Left forelimb (tissue), 1 donor: ENCODE results near the gene PRPF8.

ENCODE experiments used
- DNase-seq: peaks from one replicate; pipeline ENCODE4 v3.0.0-alpha.2; 2018; ENCODE audit warnings: low spot score

Gene PRPF8

DNA sequence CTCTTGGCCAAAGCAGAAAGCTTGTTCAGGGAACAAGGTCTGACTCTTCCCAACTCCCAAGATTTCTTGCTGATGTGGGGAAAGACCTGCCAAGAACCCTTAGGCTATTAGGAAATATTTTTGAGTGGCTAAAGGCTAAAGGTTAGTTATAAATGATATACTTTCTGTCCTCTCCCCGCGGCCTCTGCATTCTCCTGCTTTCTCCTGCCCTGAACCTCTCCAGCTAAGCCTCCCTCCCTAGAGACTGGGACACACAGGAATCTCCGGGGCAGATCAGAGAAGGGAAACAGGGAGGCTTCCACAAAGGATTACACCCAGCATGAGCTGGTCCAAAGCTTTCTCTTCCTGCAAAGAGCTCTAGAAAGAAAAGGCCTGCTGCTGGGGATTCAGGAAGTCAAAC lies 58.3 kb downstream of the PRPF8 start:
- DNase-seq = no peak

DNA sequence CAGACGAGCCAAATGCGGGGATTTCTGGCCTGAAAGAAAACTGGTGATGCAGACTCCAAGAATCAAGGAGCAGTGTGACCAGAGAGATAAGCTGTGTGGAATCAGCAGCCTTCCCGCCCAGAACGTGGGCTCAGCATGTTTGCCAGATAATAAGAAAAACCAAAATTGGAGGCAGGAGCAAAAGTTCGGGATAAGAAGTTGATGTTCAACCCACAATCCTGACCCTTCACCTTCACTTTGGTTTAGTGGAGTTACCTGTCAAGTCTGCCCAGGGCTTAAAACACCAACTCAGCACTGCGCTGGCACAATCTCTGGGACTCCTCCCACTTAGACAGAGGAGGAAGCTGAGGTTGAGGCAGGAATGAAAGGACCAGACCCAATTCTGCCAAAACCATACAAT lies 59.1 kb downstream of the PRPF8 start:
- no peak for DNase-seq

- DNase-seq = no peak
These were observed 59.6 kb downstream of the PRPF8 start for GRCh38 chr17:1625053-1625452.

DNA sequence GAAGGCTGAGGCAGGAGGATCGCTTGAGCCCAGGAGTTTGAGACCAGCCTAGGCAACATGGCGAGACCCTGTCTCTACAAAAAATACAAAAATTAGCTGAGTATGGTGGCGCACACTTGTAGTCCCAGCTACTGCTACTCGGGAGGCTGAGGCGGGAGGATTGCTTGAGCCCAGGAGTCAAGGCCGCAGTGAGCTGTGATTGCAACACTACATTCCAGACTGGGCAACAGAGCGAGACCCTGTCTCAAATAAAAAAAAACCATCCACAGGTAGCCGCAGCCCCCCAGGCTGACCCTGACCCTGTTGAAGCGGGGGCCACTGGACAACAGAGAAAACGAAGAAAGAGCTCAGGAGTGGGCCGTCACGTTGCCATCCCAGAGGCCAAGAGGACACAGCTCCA lies 60.0 kb downstream of the PRPF8 start:
- DNase-seq = no peak

DNA sequence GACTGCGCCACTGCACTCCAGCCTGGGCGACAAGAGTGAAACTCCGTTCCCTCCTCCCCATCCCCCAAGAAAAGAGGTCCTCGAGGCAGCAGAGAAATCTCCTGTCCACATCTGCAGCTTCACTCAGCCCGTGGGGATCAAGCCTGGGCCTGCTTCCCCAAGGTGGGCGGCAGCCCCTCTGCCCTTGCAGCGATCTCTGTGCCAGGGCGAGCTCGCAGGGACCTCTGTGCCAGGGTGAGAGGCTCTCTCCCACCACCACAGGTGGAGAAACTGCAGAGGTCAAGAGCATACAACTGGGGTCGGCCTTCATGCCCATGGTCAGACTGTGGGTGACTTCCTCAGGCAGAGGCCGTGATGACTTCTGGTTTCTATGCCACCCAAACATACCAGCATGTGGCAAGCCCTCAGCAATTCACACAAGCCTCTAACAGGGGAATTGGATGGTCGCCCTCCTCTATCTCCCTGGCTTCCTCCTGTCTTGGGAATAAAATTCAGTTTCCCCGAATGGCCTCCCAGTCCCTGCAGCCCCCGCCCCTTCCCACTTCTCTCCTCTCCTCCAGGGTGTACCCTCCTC lies 61.5 kb downstream of the PRPF8 start:
- no peak for DNase-seq

GRCh38 chr17:1621273-1621954 lies 63.3 kb downstream of the PRPF8 start:
- no peak for DNase-seq

DNA sequence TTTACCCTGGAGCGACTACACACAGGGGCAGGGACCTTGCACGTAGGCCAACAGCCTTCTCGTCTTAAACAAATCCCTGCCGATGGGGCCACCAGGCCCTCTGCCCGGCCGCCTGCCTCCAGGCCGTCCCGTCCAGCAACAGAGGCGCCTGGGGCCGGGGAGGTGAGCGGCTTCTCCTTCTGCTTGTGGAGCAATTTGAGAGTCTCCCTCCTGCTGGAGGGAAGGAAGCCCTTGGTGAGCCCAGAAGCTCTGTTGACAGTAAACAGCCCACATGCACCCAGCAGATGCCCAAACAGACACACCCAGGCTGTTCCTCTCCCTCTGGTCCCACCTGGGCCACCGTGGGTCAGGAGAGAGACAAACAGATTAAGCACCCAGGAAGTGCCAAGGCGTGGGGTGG lies 64.2 kb downstream of the PRPF8 start:
- no peak for DNase-seq

DNA sequence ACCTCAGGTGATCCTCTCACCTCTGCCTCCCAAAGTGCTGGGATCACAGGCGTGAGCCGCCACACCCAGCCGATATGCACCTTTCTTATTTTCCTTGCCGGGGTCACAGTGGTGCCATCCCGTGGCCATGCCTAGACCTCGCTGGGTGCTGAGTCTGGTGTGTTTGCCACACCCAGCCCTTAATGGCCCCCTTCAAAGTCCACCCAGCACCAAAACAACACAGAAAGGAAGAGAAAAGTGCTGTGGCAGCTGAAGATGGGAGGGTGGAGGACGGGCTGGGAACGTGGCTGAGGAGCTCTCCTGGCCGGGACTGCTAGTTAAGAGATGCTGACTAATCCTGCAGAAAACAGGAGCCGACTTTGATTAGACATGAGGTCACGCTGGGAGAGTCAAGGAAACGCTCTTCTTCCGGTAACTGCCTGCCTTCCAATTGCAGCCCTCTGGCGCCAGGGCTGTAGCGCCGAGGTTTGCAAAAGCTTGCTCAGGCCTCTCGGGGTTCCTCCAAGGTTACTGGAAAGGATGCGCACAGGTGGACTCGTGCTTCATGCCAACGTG lies 67.0 kb downstream of the PRPF8 start:
- DNase-seq = no peak

GRCh38 chr17:1616101-1616500 lies 68.6 kb downstream of the PRPF8 start:
- DNase-seq = no peak

GRCh38 chr17:1612400-1612799 lies 72.3 kb downstream of the PRPF8 start:
- no peak for DNase-seq

DNA sequence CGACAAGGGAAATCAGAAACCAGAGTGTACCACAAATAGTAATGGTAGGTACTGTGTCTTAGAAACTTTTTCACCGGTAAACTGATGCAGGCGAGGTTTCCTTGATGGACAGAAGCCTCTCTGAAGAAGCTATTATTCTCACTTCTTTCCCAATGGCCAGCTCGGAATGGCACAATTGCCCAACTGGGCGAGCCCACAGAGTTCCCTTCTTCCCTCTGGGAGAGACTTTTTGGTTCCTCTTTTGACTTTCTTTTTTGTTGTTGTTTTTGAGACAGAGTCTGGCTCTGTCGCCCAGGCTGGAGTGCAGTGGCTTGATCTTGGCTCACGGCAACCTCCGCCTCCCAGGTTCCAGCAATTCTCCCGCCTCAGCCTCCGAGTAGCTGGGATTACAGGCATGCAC lies 73.0 kb downstream of the PRPF8 start:
- no peak for DNase-seq

DNA sequence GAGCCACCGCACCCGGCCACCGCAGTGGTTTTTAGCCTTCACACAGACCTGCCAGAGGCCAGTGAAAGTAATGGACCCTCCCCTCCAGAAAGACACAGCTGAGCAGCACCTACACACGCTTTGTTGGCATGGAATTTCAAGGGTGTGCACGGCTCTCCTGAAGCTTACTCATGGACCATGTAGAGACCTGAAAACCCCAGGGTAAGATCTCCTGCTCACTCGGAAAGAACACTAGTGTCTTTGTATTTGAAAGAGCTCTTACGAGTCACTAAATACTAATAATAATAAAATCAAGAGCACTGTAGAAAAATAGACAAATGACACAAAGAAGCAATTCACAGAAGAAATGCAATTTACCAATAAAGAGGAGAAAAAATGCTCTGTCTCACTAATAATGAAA lies 76.0 kb downstream of the PRPF8 start:
- no peak for DNase-seq

GRCh38 chr17:1607971-1608320 lies 76.7 kb downstream of the PRPF8 start:
- DNase-seq = no peak

GRCh38 chr17:1606352-1606985 lies 78.2 kb downstream of the PRPF8 start:
- DNase-seq = no peak

GRCh38 chr17:1605681-1606351 lies 78.9 kb downstream of the PRPF8 start:
- DNase-seq = no peak

DNA sequence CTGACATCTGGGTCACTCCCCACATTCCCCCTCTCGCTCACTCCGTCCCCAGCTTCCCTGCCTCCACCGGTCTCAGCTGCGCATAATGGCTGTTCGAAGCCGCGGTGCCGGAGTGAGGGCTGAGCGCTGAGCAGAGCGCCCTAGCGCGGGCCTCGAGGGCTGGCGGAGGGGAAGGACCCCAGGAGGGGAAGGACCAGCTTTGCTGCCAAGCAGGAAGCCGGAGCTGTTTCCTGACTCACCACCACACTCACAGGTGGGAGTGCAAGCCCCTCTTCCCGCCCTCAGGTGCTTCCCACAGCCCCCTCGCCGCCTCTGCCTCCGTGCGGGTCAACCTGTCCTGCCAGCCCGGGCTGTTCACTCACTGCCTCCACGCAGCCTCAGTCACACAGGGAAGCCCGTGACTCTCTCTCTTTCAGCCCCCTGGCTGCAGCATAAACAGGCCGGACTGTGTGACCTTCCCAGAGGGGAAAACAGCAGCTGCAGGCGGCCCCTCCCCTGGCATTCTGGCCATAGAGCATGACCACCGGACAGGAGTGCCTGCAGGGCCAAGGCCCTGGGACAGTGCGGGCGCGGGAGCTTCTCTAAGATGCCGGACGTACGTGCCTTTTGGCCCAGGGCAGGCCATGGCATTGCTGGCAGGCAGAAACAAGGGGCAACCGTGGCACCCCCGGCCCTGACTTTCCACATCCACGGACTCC lies 79.7 kb downstream of the PRPF8 start:
- no peak for DNase-seq

GRCh38 chr17:1601571-1601970 lies 83.1 kb downstream of the PRPF8 start:
- no peak for DNase-seq
